GM12878 (cell line): Measurements from ENCODE around the gene CNDP2. TPM values are rescaled to one million over a fixed set of nuclear protein-coding genes. Genes with fewer than 3 reads are reported as not detected.
"Not testable (repeated sequence)": the region's sequence is repeated elsewhere in the genome, so short reads cannot be mapped to it uniquely, and the experiment has no call there.

Source experiments
- ATAC-seq: fragments of 200-7000 bp; cut with Tn5 transposase; 3 replicates; pipeline ENCODE4 v1.9.1; 2020; ENCODE audit warnings: mild to moderate bottlenecking, moderate library complexity
- BruUV-seq: library from RNA; stranded (reverse); fragments of 400-500 nt; replicated peaks from 2 replicates; lab custom pipeline; 2021; lab: Mats Ljungman, UMichigan
- CTCF ChIA-PET: fragments of 300-600 bp; sonication (Branson Sonifier 250); formaldehyde crosslinking; extraction: SDS; loops from one replicate; lab custom pipeline; 2021; ENCODE audit warnings: inconsistent platforms; lab: Yijun Ruan, JAX
- POLR2A ChIA-PET: fragments of 350-600 bp; formaldehyde crosslinking; extraction: SDS; loops from one replicate; lab custom pipeline; 2021; ENCODE audit warnings: inconsistent platforms; lab: Charles Lee
- RAD21 ChIA-PET: fragments of 300-600 bp; sonication (Branson Sonifier 250); formaldehyde crosslinking; loops from one replicate; lab custom pipeline; 2023; ENCODE audit warnings: antibody characterized with exemption; ENCODE audit not compliant: unreplicated experiment; lab: Charles Lee
- SMC1A ChIA-PET: fragments of 300-600 bp; sonication (Branson Sonifier 250); formaldehyde crosslinking; loops from one replicate; lab custom pipeline; 2023; ENCODE audit not compliant: unreplicated experiment, uncharacterized antibody; lab: Charles Lee
- DNase-seq: peaks from one replicate; pipeline ENCODE4 v3.0.0-alpha.2; 2011; ENCODE audit warnings: low read depth, low spot score
- FAIRE-seq: peaks from 3 replicates; lab custom pipeline; 2011; peaks lifted over from hg19 to GRCh38; lab: Jason Lieb, UNC
- H2AFZ ChIP-seq: 2 replicates; pipeline ENCODE4 v1.6.0; 2011; ENCODE audit warnings: low read depth, low read length, control low read depth; ENCODE audit not compliant: control insufficient read depth
- H3K27ac ChIP-seq: 2 replicates; pipeline ENCODE4 v1.5.1; 2011; ENCODE audit warnings: control low read depth; ENCODE audit not compliant: control insufficient read depth, insufficient read depth
- H3K27me3 ChIP-seq, 2 experiments: replicated peaks in 1 of 2; 2 replicates each; pipeline versions ENCODE4 v1.6.0 to v1.6.1; 2011; ENCODE audit warnings: low read length in 1 of 2; ENCODE audit not compliant: control insufficient read depth in 2 of 2, insufficient read depth in 2 of 2
- H3K36me3 ChIP-seq, 2 experiments: 2 replicates each; pipeline ENCODE4 v1.5.1; 2011; ENCODE audit warnings: low read length in 1 of 2; ENCODE audit not compliant: control insufficient read depth in 2 of 2, insufficient read depth in 2 of 2
- H3K4me1 ChIP-seq: 2 replicates; pipeline ENCODE4 v1.6.1; 2011; ENCODE audit warnings: mild to moderate bottlenecking, low read length, moderate library complexity, mixed read lengths; ENCODE audit not compliant: control insufficient read depth, insufficient read depth
- H3K4me2 ChIP-seq: 2 replicates; pipeline ENCODE4 v1.6.0; 2011; ENCODE audit warnings: control low read depth; ENCODE audit not compliant: control insufficient read depth, insufficient read depth
- H3K4me3 ChIP-seq: fragments of 200-600 bp; sonication (generic); 2 replicates; pipeline ENCODE4 v1.5.1; 2016
- H3K79me2 ChIP-seq: 2 replicates; pipeline ENCODE4 v1.6.0; 2011; ENCODE audit warnings: low read length; ENCODE audit not compliant: control insufficient read depth, insufficient read depth
- H3K9ac ChIP-seq: 2 replicates; pipeline ENCODE4 v1.8.0; 2011; ENCODE audit warnings: low read length, control low read depth, mixed read lengths; ENCODE audit not compliant: control insufficient read depth, insufficient read depth
- H3K9me3 ChIP-seq: replicated peaks from 3 replicates; pipeline ENCODE4 v1.5.1; 2011; ENCODE audit warnings: mild to moderate bottlenecking, low read length; ENCODE audit not compliant: control insufficient read depth, insufficient read depth
- H4K20me1 ChIP-seq: 2 replicates; pipeline ENCODE4 v1.6.0; 2011; ENCODE audit not compliant: control insufficient read depth, insufficient read depth
- ATF2 ChIP-seq: IDR thresholded peaks from 2 replicates; pipeline ENCODE4 v1.6.1; 2012; ENCODE audit warnings: low read length, inconsistent platforms
- CBX5 ChIP-seq: sonication (generic); IDR thresholded peaks from 2 replicates; pipeline ENCODE4 v1.6.1; 2016; ENCODE audit warnings: low read depth, moderate library complexity, mild to moderate bottlenecking, inconsistent platforms
- EZH2 ChIP-seq: IDR thresholded peaks from 2 replicates; pipeline ENCODE4 v1.6.1; 2012; ENCODE audit warnings: low read depth, mild to moderate bottlenecking, control low read depth, inconsistent platforms, low read length, borderline replicate concordance; ENCODE audit not compliant: control insufficient read depth
- HDAC2 ChIP-seq: fragments of 200-600 bp; sonication (generic); IDR thresholded peaks from 2 replicates; pipeline ENCODE4 v1.6.1; 2017
- MLLT1 ChIP-seq: fragments of 450-650 bp; IDR thresholded peaks from 2 replicates; pipeline ENCODE4 v1.6.1; 2016; ENCODE audit warnings: mild to moderate bottlenecking
- PKNOX1 ChIP-seq: fragments of 450-650 bp; IDR thresholded peaks from 2 replicates; pipeline ENCODE4 v1.6.1; 2016; ENCODE audit warnings: mild to moderate bottlenecking
- POU2F2 ChIP-seq: IDR thresholded peaks from 3 replicates; pipeline ENCODE4 v1.6.1; 2011; ENCODE audit warnings: low read depth, mild to moderate bottlenecking, low read length, borderline replicate concordance
- RELB ChIP-seq: fragments of 450-650 bp; IDR thresholded peaks from 2 replicates; pipeline ENCODE4 v1.6.1; 2017; ENCODE audit warnings: low read depth, mild to moderate bottlenecking, moderate library complexity
- TBL1XR1 ChIP-seq: IDR thresholded peaks from 2 replicates; pipeline ENCODE4 v1.6.1; 2012; ENCODE audit warnings: low read depth, low read length, improper control_type of control experiment
- WGBS: methylation state at CpG from one replicate; pipeline ENCODE4 v1.1.6; 2016; ENCODE audit warnings: low lambda C conversion rate; ENCODE audit not compliant: insufficient replicate concordance, insufficient coverage; ENCODE audit errors: missing lambda C conversion rate; 5-methylcytosine and 5-hydroxymethylcytosine counted together
- in situ Hi-C: fragments of 300-500 bp; cut with MboI; formaldehyde crosslinking; loops from 9 replicates; pipeline ENCODE4 v1.14.3; 2018; ENCODE audit warnings: mixed read lengths
- intact Hi-C: fragments of 100-400 bp; cut with micrococcal nuclease; formaldehyde crosslinking; loops from one replicate; pipeline ENCODE4 v1.14.2; 2022; ENCODE audit not compliant: unreplicated experiment
- polyA plus RNA-seq, 11 experiments: library from polyadenylated mRNA; depleted of rRNA in 4 of 11; unstranded in 6 of 11; stranded (reverse) in 5 of 11; fragments of >200 nt; fragmentation: Nextera tagmentation in 4 of 11; fragmentation: Illumina TruSeq in 1 of 11; extraction: Ambion mirVana in 4 of 11; extraction: Trizol in 1 of 11; gene quantifications; 1 replicate in 1 of 11; 2 replicates in 10 of 11; pipeline versions ENCODE4 v1.2.1 to v1.2.3, GENCODE V29; 2011 to 2016; ENCODE audit warnings: inconsistent platforms in 2 of 11, missing spikeins in 2 of 11, low read depth in 1 of 11
- total RNA-seq, 4 experiments: library from RNA; depleted of rRNA in 3 of 4; stranded (reverse); fragments of >200 nt in 3 of 4; fragmentation: Illumina TruSeq in 1 of 4; extraction: Trizol in 1 of 4; gene quantifications; 2 replicates each; pipeline versions ENCODE4 v1.2.1 to v1.2.3, GENCODE V29; 2013 to 2021

Gene CNDP2
- total and polyA plus RNA-seq, 10 of the 15 experiments (the other 5 are each of a cell fraction or from before 2014, with no cell fraction given): 63.5 to 213 (median 158) TPM

- no peak for TF ChIP-seq ATF2
These were observed 27.9 kb downstream of the CNDP2 start (continued) for GRCh38 chr18:74524097-74524496.

GRCh38 chr18:74524915-74525314, 28.8 kb downstream of the CNDP2 start:
- H3K9me3 ChIP-seq, H3K4me2 ChIP-seq, H3K9ac ChIP-seq, intact Hi-C loops, H2AFZ ChIP-seq, H3K4me3 ChIP-seq, DNase-seq, H3K27me3 ChIP-seq, ATAC-seq, H3K79me2 ChIP-seq, FAIRE-seq, POLR2A ChIA-PET, in situ Hi-C loops, BruUV-seq, H4K20me1 ChIP-seq, H3K4me1 ChIP-seq, CTCF ChIA-PET, RAD21 ChIA-PET, H3K27ac ChIP-seq: not testable (repeated sequence)
- WGBS: 92% methylated on average over 7 of the region's 7 CpGs
- SMC1A ChIA-PET: interaction anchor here (0.7 to 1.0 kb wide), 2 partner anchors 270 to 1725 kb away, joined by 3 read pairs; no protein-coding TSS in a partner anchor
- peaks cover 10 to 11% of the 10 kb centered on the region in 2 experiments for H3K36me3 ChIP-seq

GRCh38 chr18:74525741-74526140, 29.6 kb downstream of the CNDP2 start:
- Histone ChIP-seq H3K79me2 (no peaks in the 10 kb centered on the region), H2AFZ (no peak overlapping the region), H3K9me3 (no peaks in the 10 kb centered on the region), H3K27me3 (no peaks in the 10 kb centered on the region), H4K20me1 (no peaks in the 10 kb centered on the region), H3K36me3 (peaks cover 3 to 6% of the 10 kb centered on the region in 2 experiments; a peak in 2 of 4 replicates), H3K27ac (no peak overlapping the region), H3K4me1 (peaks cover 4% of the 10 kb centered on the region; the same call in 1 of the 2 replicates), H3K4me2 (no peak overlapping the region), H3K9ac (no peak overlapping the region), H3K4me3 (no peak overlapping the region)
- ATAC-seq (no peak), FAIRE-seq (no peak), DNase-seq (no peak)
- no TSS peak for BruUV-seq
- in situ Hi-C loops: no loop called here
- ChIA-PET POLR2A (no interaction called here), SMC1A (interaction anchor here (0.6 to 1.0 kb wide), 2 partner anchors 271 to 318 kb away, joined by 3 to 4 read pairs; no protein-coding TSS in a partner anchor), CTCF (no interaction called here), RAD21 (no interaction called here)
- WGBS: 93% methylated on average over 9 of the region's 9 CpGs
- intact Hi-C loops: no loop called here
- TF ChIP-seq CBX5 (no peak), POU2F2 (no peak), HDAC2 (no peak), RELB (no peak), TBL1XR1 (no peak), MLLT1 (no peak), PKNOX1 (no peak), EZH2 (no peak)
